HepG2 (cell line): Measurements from ENCODE around the gene CLIC1. TPM values are rescaled to one million over a fixed set of nuclear protein-coding genes. Genes with fewer than 3 reads are reported as not detected.

Experiments
- CHD2 ChIP-seq: IDR thresholded peaks from 2 replicates; pipeline ENCODE4 v1.6.1; 2011; ENCODE audit warnings: low read depth, low read length, improper control_type of control experiment
- FOXJ3 ChIP-seq: sonication (generic); formaldehyde crosslinking; IDR thresholded peaks from 2 replicates; pipeline ENCODE4 v1.4.0; 2020; ENCODE audit warnings: missing genetic modification reagents, mild to moderate bottlenecking, borderline replicate concordance
- HNF4G ChIP-seq, 2 experiments: sonication (generic) in 1 of 2; formaldehyde crosslinking in 1 of 2; IDR thresholded peaks; 2 replicates each; pipeline versions ENCODE4 v1.4.0 to v1.6.1; 2011 to 2020; ENCODE audit warnings: borderline replicate concordance in 2 of 2, low read depth in 2 of 2, mild to moderate bottlenecking in 2 of 2, low read length in 1 of 2, missing genetic modification reagents in 1 of 2, moderate library complexity in 1 of 2
- HOXA3 ChIP-seq: sonication (generic); formaldehyde crosslinking; IDR thresholded peaks from 2 replicates; pipeline ENCODE4 v1.5.0; 2020; ENCODE audit warnings: missing genetic modification reagents
- HOXD1 ChIP-seq: sonication (generic); formaldehyde crosslinking; IDR thresholded peaks from 2 replicates; pipeline ENCODE4 v1.5.0; 2020; ENCODE audit warnings: missing genetic modification reagents
- NCOA2 ChIP-seq: sonication (generic); formaldehyde crosslinking; IDR thresholded peaks from 2 replicates; pipeline ENCODE4 v1.8.0; 2022; ENCODE audit warnings: inconsistent platforms
- NCOR1 ChIP-seq: fragments of 200-600 bp; sonication (generic); IDR thresholded peaks from 2 replicates; pipeline ENCODE4 v1.7.0; 2017; ENCODE audit warnings: antibody characterized with exemption, low read length, borderline replicate concordance
- REPIN1 ChIP-seq: sonication (generic); formaldehyde crosslinking; IDR thresholded peaks from 2 replicates; pipeline ENCODE4 v1.8.0; 2022; ENCODE audit warnings: missing genetic modification reagents, low read depth, mild to moderate bottlenecking, borderline replicate concordance
- TBX3 ChIP-seq: fragments of 450-650 bp; IDR thresholded peaks from 2 replicates; pipeline ENCODE4 v1.6.1; 2017; ENCODE audit warnings: antibody characterized with exemption, mild to moderate bottlenecking, inconsistent platforms, borderline replicate concordance
- TOPORS ChIP-seq: sonication (generic); formaldehyde crosslinking; IDR thresholded peaks from 2 replicates; pipeline ENCODE4 v1.8.0; 2023; ENCODE audit warnings: mild to moderate bottlenecking, missing genetic modification reagents
- YEATS2 ChIP-seq: sonication (generic); formaldehyde crosslinking; IDR thresholded peaks from 2 replicates; pipeline ENCODE4 v1.4.0; 2020; ENCODE audit warnings: missing genetic modification reagents, borderline replicate concordance
- ZBTB20 ChIP-seq: sonication (generic); formaldehyde crosslinking; IDR thresholded peaks from 2 replicates; pipeline ENCODE4 v1.8.1; 2023; ENCODE audit warnings: missing genetic modification reagents, low read depth, mild to moderate bottlenecking, borderline replicate concordance
- ZC3H4 ChIP-seq: sonication (generic); formaldehyde crosslinking; IDR thresholded peaks from 2 replicates; pipeline ENCODE4 v1.4.0; 2020; ENCODE audit warnings: missing genetic modification reagents, borderline replicate concordance
- ZMYM2 ChIP-seq: sonication (generic); formaldehyde crosslinking; IDR thresholded peaks from 2 replicates; pipeline ENCODE4 v1.8.0; 2022; ENCODE audit warnings: mild to moderate bottlenecking, missing genetic modification reagents
- ZNF264 ChIP-seq: sonication (generic); formaldehyde crosslinking; IDR thresholded peaks from 2 replicates; pipeline ENCODE4 v1.4.0; 2020; ENCODE audit warnings: missing genetic modification reagents
- ZNF558 ChIP-seq: sonication (generic); formaldehyde crosslinking; IDR thresholded peaks from 2 replicates; pipeline ENCODE4 v1.9.0; 2022; ENCODE audit warnings: mild to moderate bottlenecking, missing genetic modification reagents, borderline replicate concordance
- ZNF724P ChIP-seq: sonication (generic); formaldehyde crosslinking; IDR thresholded peaks from 2 replicates; pipeline ENCODE4 v1.8.0; 2022; ENCODE audit warnings: missing genetic modification reagents, borderline replicate concordance
- ZNF740 ChIP-seq: sonication (generic); formaldehyde crosslinking; IDR thresholded peaks from 2 replicates; pipeline ENCODE4 v1.4.0; 2020; ENCODE audit warnings: missing genetic modification reagents
- ZNF766 ChIP-seq: sonication (generic); formaldehyde crosslinking; IDR thresholded peaks from 2 replicates; pipeline ENCODE4 v1.5.0; 2020; ENCODE audit warnings: missing genetic modification reagents, borderline replicate concordance
- ZZZ3 ChIP-seq: sonication (generic); formaldehyde crosslinking; IDR thresholded peaks from 2 replicates; pipeline ENCODE4 v1.4.0; 2020; ENCODE audit warnings: missing genetic modification reagents, mild to moderate bottlenecking, borderline replicate concordance
- polyA plus RNA-seq, 8 experiments: library from polyadenylated mRNA; depleted of rRNA in 3 of 8; stranded (reverse) in 7 of 8; unstranded in 1 of 8; fragments of >200 nt; fragmentation: Illumina TruSeq in 4 of 8; extraction: Trizol in 4 of 8; gene quantifications; 2 replicates each; pipeline versions ENCODE4 v1.2.1 to v1.2.3, GENCODE V29; 2011 to 2016; ENCODE audit warnings: low read depth in 4 of 8, missing spikeins in 1 of 8, mixed read lengths in 1 of 8; ENCODE audit not compliant: insufficient read depth in 1 of 8
- total RNA-seq, 5 experiments: library from RNA; depleted of rRNA; stranded (reverse); fragments of >200 nt; fragmentation: Illumina TruSeq; extraction: Trizol; gene quantifications; 2 replicates each; pipeline ENCODE4 v1.2.3, GENCODE V29; 2016; ENCODE audit warnings: low read depth in 1 of 5
- TF ChIP-seq, protein P1 (sequence below): sonication (generic); formaldehyde crosslinking; IDR thresholded peaks from 2 replicates; pipeline ENCODE4 v1.5.0; 2020; ENCODE audit warnings: missing genetic modification reagents
- TF ChIP-seq, protein P2 (sequence below): sonication (generic); formaldehyde crosslinking; IDR thresholded peaks from 2 replicates; pipeline ENCODE4 v1.4.0; 2020; ENCODE audit warnings: mild to moderate bottlenecking, missing genetic modification reagents
- TF ChIP-seq, protein P3 (sequence below): sonication (generic); formaldehyde crosslinking; IDR thresholded peaks from 2 replicates; pipeline ENCODE4 v1.9.0; 2022; ENCODE audit warnings: missing genetic modification reagents, mild to moderate bottlenecking, borderline replicate concordance
- TF ChIP-seq, protein P4 (sequence below): sonication (generic); formaldehyde crosslinking; IDR thresholded peaks from 2 replicates; pipeline ENCODE4 v1.5.1; 2020; ENCODE audit warnings: mild to moderate bottlenecking, missing genetic modification reagents, borderline replicate concordance

Gene CLIC1
- total and polyA plus RNA-seq, 2 of the 13 experiments (the other 11 are each of a cell fraction or from before 2014, with no cell fraction given): 602 to 891 TPM

- TF ChIP-seq ZNF766: no peak
- TF ChIP-seq ZNF724P (CRISPR knock-in tag): no peak
- no peak; the same call in 1 of the 2 replicates for TF ChIP-seq FOXJ3 (CRISPR knock-in tag)
- TF ChIP-seq ZNF558 (CRISPR knock-in tag): no peak; the same call in 1 of the 2 replicates
- no peak for TF ChIP-seq ZNF740 (CRISPR knock-in tag)
- peak; percentile 87; the same call in 1 of the 2 replicates for TF ChIP-seq REPIN1
- TF ChIP-seq NCOR1: no peak; the same call in 1 of the 2 replicates
- TF ChIP-seq HNF4G (IDR thresholded peaks at IDR 0.05; ENCODE audit: borderline replicate concordance, low read depth, low read length): peak; percentile 63; the same call in 1 of the 2 replicates
- TF ChIP-seq HNF4G (CRISPR knock-in tag; IDR thresholded peaks at IDR 0.05; ENCODE audit: borderline replicate concordance, low read depth): 0 out of 2 replicates have a peak, but pooled peaks have one; percentile 35
- TF ChIP-seq ZMYM2 (CRISPR knock-in tag): no peak; the same call in 1 of the 2 replicates
- peak; percentile 68 for TF ChIP-seq NCOA2 (CRISPR knock-in tag)
- TF ChIP-seq TBX3: peak; percentile 87
- peak; percentile 61; the same call in 1 of the 2 replicates for TF ChIP-seq ZBTB20 (CRISPR knock-in tag)
- TF ChIP-seq, protein P1, sequence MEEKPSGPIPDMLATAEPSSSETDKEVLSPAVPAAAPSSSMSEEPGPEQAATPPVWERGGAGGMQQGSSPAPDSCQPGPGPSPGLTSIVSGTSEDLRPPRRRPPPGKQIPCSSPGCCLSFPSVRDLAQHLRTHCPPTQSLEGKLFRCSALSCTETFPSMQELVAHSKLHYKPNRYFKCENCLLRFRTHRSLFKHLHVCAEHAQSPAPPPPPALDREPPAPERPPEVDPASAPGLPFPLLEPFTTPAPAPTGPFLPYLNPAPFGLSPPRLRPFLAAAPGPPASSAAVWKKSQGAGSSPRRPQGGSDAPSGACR: peak; percentile 66; the same call in 1 of the 2 replicates
- TF ChIP-seq HOXA3 (CRISPR knock-in tag): peak; percentile 96
- TF ChIP-seq ZNF264: peak; percentile 22; the same call in 1 of the 2 replicates
- TF ChIP-seq, protein P2, sequence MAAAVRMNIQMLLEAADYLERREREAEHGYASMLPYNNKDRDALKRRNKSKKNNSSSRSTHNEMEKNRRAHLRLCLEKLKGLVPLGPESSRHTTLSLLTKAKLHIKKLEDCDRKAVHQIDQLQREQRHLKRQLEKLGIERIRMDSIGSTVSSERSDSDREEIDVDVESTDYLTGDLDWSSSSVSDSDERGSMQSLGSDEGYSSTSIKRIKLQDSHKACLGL: peak; percentile 71; the same call in 1 of the 2 replicates
- no peak for TF ChIP-seq HOXD1 (CRISPR knock-in tag)
- TF ChIP-seq, protein P3, sequence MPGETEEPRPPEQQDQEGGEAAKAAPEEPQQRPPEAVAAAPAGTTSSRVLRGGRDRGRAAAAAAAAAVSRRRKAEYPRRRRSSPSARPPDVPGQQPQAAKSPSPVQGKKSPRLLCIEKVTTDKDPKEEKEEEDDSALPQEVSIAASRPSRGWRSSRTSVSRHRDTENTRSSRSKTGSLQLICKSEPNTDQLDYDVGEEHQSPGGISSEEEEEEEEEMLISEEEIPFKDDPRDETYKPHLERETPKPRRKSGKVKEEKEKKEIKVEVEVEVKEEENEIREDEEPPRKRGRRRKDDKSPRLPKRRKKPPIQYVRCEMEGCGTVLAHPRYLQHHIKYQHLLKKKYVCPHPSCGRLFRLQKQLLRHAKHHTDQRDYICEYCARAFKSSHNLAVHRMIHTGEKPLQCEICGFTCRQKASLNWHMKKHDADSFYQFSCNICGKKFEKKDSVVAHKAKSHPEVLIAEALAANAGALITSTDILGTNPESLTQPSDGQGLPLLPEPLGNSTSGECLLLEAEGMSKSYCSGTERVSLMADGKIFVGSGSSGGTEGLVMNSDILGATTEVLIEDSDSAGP (CRISPR knock-in tag): peak; percentile 94
- peak; percentile 94 for TF ChIP-seq YEATS2 (CRISPR knock-in tag)
- TF ChIP-seq, protein P4, sequence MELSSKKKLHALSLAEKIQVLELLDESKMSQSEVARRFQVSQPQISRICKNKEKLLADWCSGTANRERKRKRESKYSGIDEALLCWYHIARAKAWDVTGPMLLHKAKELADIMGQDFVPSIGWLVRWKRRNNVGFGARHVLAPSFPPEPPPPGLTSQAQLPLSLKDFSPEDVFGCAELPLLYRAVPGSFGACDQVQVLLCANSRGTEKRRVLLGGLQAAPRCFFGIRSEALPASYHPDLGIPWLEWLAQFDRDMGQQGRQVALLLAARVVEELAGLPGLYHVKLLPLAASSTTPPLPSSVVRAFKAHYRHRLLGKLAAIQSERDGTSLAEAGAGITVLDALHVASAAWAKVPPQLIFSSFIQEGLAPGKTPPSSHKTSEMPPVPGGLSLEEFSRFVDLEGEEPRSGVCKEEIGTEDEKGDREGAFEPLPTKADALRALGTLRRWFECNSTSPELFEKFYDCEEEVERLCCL: no peak; the same call in 1 of the 2 replicates
- TF ChIP-seq TOPORS (CRISPR knock-in tag): peak; percentile 80; the same call in 1 of the 2 replicates
- TF ChIP-seq CHD2: no peak
- no peak for TF ChIP-seq ZZZ3 (CRISPR knock-in tag)
- TF ChIP-seq ZC3H4: no peak
Measured at GRCh38 chr6:31702819-31703716, 33.3 kb downstream of the CLIC1 start, which contains the start of gene ABHD16A (continued).
